Left ventricle myocardium inferior (tissue), 1 donor: Measurements from ENCODE around the gene FANCE. TPM values are rescaled to one million over a fixed set of nuclear protein-coding genes. Genes with fewer than 3 reads are reported as not detected.
A peak's percentile ranks its signal among the peaks of the same experiment; 100 is the strongest.

Experiments
- DNase-seq: peaks from one replicate; pipeline ENCODE4 v3.0.0-alpha.2; 2020
- H3K27ac ChIP-seq: fragments of 200-600 bp; replicated peaks from 2 replicates; pipeline ENCODE4 v1.8.0; 2021
- H3K27me3 ChIP-seq: fragments of 200-600 bp; 2 replicates; pipeline ENCODE4 v1.8.0; 2021; ENCODE audit warnings: low read depth
- H3K36me3 ChIP-seq: fragments of 200-600 bp; 2 replicates; pipeline ENCODE4 v1.8.0; 2021
- H3K4me1 ChIP-seq: fragments of 200-600 bp; 2 replicates; pipeline ENCODE4 v1.8.0; 2021
- H3K4me3 ChIP-seq: fragments of 200-600 bp; 2 replicates; pipeline ENCODE4 v1.8.0; 2021; ENCODE audit warnings: mild to moderate bottlenecking, moderate library complexity
- H3K9me3 ChIP-seq: fragments of 200-600 bp; replicated peaks from 2 replicates; pipeline ENCODE4 v1.8.0; 2021
- intact Hi-C: fragments of 100-400 bp; cut with micrococcal nuclease; formaldehyde crosslinking; loops from one replicate; pipeline ENCODE4 v1.11.0; 2022
- total RNA-seq: library from RNA; stranded (reverse); fragmentation: NEBNext Ultra II Directional; extraction: Animal tissue kit (Norgen Biotek cat#: 25700); gene quantifications from one replicate; pipeline ENCODE4 v1.2.1, GENCODE V29; 2021
- TF ChIP-seq, protein P1 (sequence below): fragments of 200-600 bp; IDR thresholded peaks from 2 replicates; pipeline ENCODE4 v1.8.0; 2021; ENCODE audit warnings: antibody characterized with exemption, mild to moderate bottlenecking, borderline replicate concordance
- donor health status: DM: no; HTN: yes; CAD: no; lungs with severe emphysema.

FANCE gene
- total RNA-seq, 1 donor from 2014 or later = 3.7 TPM

GRCh38 chr6:35415065-35415891, 36.9 kb upstream of the FANCE start:
- DNase-seq = peak; percentile 65
- H3K4me1 ChIP-seq = peaks cover 19% of the 10 kb centered on the region
- H3K27me3 ChIP-seq = no peaks in the 10 kb centered on the region
- no peak overlapping the region for H3K4me3 ChIP-seq
- no peak overlapping the region for H3K27ac ChIP-seq
- peaks cover 40% of the 10 kb centered on the region for H3K36me3 ChIP-seq
- intact Hi-C loops = no loop called here
- no peaks in the 10 kb centered on the region for H3K9me3 ChIP-seq
- TF ChIP-seq, protein P1, sequence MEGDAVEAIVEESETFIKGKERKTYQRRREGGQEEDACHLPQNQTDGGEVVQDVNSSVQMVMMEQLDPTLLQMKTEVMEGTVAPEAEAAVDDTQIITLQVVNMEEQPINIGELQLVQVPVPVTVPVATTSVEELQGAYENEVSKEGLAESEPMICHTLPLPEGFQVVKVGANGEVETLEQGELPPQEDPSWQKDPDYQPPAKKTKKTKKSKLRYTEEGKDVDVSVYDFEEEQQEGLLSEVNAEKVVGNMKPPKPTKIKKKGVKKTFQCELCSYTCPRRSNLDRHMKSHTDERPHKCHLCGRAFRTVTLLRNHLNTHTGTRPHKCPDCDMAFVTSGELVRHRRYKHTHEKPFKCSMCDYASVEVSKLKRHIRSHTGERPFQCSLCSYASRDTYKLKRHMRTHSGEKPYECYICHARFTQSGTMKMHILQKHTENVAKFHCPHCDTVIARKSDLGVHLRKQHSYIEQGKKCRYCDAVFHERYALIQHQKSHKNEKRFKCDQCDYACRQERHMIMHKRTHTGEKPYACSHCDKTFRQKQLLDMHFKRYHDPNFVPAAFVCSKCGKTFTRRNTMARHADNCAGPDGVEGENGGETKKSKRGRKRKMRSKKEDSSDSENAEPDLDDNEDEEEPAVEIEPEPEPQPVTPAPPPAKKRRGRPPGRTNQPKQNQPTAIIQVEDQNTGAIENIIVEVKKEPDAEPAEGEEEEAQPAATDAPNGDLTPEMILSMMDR = peak; percentile 70

DNA sequence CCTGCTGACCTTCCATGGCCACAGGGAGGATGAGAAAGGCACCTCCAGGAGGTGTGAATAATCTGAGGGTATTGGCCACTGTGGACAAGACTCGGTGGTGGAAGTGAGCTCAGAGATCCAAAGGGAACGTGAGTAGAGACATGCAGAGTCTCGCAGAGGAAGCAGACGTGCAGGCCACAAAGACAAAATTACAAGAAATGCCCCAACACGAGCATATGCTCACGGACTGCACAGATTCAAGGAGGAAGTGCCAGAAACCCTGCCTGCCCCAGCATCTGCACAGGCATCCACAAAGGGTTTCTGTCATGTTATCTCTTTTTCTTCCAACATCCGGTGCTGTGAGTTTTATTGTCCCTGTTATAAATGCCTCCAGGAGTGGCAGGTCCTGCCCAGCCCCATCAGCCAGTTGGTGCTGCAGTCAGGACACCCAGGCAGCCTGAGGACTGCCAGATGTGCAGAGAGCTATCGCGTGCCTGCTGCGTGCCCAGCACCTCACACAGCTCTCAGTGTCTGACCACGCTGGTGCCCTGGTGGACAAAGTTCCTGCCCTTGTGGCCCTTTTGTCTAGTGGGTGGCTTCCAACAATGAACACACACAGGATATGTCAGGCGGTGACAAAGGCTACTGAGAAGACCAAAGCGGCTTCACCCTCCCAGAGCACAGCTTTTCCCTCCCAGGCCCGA, 34.0 kb upstream of the FANCE start:
- no peak for DNase-seq
- no peaks in the 10 kb centered on the region for H3K27me3 ChIP-seq
- intact Hi-C loops = no loop called here
- peaks cover 29% of the 10 kb centered on the region for H3K36me3 ChIP-seq
- H3K27ac ChIP-seq = no peak overlapping the region
- no peak overlapping the region for H3K4me3 ChIP-seq
- H3K9me3 ChIP-seq = no peaks in the 10 kb centered on the region
- peaks cover 19% of the 10 kb centered on the region for H3K4me1 ChIP-seq
- TF ChIP-seq, protein P1 = no peak

DNA sequence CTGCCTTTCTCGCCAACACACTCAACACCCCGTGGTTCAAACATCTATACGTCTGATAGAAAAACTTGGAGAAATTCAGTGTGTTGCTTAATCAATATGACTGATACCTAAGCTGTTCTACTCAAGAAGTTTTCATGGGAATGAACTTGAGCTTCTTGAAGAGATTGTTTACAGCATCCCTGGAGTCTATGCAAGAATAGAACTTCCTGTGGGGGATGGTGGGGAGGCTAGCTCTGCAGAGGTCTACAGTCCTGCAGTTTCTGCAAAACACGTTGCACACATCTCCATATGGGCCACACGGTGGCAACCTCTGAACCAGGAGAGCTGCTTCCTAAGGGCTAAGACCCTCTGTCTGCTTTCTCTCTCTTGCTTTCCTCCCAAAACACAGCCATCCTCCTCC, 32.7 kb upstream of the FANCE start:
- Histone ChIP-seq H3K27ac (peak overlapping the region; percentile 27), H3K4me3 (no peak overlapping the region), H3K27me3 (no peaks in the 10 kb centered on the region), H3K36me3 (peaks cover 37% of the 10 kb centered on the region), H3K9me3 (no peaks in the 10 kb centered on the region), H3K4me1 (peaks cover 19% of the 10 kb centered on the region)
- TF ChIP-seq, protein P1 = no peak
- DNase-seq = no peak
- intact Hi-C loops = no loop called here

GRCh38 chr6:35419961-35420360, 32.2 kb upstream of the FANCE start:
- intact Hi-C loops = no loop called here
- H3K27me3 ChIP-seq = no peaks in the 10 kb centered on the region
- peaks cover 42% of the 10 kb centered on the region for H3K36me3 ChIP-seq

DNA sequence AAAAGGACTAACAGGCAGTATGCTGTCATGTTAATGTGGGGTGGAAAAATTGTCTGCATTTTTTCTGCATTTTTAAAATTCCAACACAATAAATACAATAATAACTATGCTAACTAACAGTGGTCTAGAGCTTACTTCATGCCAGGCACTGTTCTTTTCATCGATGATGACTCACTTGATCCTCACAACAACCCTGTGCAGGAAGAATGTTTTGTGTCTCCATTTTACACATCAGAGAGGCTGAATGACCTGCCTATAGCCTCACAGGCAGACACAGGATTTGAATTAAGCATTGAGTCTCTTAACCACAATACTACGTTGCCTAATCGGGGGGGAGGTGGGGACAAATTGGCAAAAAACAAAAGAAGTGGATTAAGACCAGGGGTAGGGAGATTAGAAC, 26.9 kb upstream of the FANCE start:
- H3K9me3 ChIP-seq = peaks cover 20% of the 10 kb centered on the region
- no peak for DNase-seq
- H3K4me3 ChIP-seq = no peak overlapping the region
- no peak overlapping the region for H3K27ac ChIP-seq
- no peaks in the 10 kb centered on the region for H3K4me1 ChIP-seq
- TF ChIP-seq, protein P1 = no peak
- H3K27me3 ChIP-seq = no peaks in the 10 kb centered on the region
- intact Hi-C loops = no loop called here
- peaks cover 56% of the 10 kb centered on the region for H3K36me3 ChIP-seq

More at GRCh38 chr6:35419961-35420360, 32.2 kb upstream of the FANCE start:
- H3K4me1 ChIP-seq = peaks cover 13% of the 10 kb centered on the region
- H3K4me3 ChIP-seq = no peak overlapping the region
- H3K9me3 ChIP-seq = no peaks in the 10 kb centered on the region
- no peak overlapping the region for H3K27ac ChIP-seq
- TF ChIP-seq, protein P1 = no peak
- no peak for DNase-seq
